MM.1S (cell line): Measurements from ENCODE around the gene SLC36A4.

Experiments used
- EZH2 ChIP-seq: fragments of 300-600 bp; sonication (generic); optimal IDR thresholded peaks from 2 replicates; pipeline ENCODE3; 2017; ENCODE audit warnings: low read depth, mild to moderate bottlenecking, antibody characterized with exemption, low read length, mixed read lengths
- EZH2phosphoT487 ChIP-seq: fragments of 300-600 bp; sonication (generic); IDR thresholded peaks from 2 replicates; pipeline ENCODE4 v1.6.1; 2018; ENCODE audit warnings: antibody characterized with exemption, low read length
- TF ChIP-seq, protein P1 (sequence below): fragments of 300-600 bp; sonication (generic); IDR thresholded peaks from 2 replicates; pipeline ENCODE4 v1.5.1; 2016; ENCODE audit warnings: antibody characterized with exemption, low read length, mixed read lengths

DNA sequence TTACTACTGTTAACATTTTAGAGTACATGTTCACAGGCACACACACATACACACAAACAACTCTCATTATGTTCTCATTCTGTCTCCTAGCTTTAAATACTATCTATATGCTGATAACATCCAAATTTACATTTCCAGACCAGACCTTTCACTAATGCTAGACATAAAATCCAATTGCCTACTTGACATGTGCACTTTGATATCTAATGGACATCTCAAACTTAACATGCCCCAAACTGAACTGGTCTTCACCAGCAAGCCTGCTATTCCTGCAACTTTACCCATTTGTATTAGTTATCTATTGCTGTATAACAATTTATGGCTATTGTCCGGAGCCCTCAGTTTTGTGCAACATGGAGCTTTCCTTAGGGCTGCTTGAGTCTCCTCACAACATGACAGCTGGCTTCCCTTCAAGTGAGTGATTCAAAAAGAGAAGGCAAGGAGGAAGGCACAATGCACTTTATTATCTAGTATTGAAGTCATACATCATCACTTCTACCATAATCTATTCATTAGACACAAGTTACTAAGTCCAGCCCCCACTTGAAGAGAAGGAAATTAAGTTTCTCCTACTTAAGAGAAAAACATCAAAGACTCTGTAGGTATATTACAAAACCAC is 3.0 kb downstream of the SLC36A4 start:
- TF ChIP-seq, protein P1, sequence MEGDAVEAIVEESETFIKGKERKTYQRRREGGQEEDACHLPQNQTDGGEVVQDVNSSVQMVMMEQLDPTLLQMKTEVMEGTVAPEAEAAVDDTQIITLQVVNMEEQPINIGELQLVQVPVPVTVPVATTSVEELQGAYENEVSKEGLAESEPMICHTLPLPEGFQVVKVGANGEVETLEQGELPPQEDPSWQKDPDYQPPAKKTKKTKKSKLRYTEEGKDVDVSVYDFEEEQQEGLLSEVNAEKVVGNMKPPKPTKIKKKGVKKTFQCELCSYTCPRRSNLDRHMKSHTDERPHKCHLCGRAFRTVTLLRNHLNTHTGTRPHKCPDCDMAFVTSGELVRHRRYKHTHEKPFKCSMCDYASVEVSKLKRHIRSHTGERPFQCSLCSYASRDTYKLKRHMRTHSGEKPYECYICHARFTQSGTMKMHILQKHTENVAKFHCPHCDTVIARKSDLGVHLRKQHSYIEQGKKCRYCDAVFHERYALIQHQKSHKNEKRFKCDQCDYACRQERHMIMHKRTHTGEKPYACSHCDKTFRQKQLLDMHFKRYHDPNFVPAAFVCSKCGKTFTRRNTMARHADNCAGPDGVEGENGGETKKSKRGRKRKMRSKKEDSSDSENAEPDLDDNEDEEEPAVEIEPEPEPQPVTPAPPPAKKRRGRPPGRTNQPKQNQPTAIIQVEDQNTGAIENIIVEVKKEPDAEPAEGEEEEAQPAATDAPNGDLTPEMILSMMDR, result no peak
- TF ChIP-seq EZH2 (no peak), EZH2phosphoT487 (no peak)
